ENCODE results near the gene CHI3L2. TPM values are rescaled to one million over a fixed set of nuclear protein-coding genes. Genes with fewer than 3 reads are reported as not detected.

Gene CHI3L2
- total and polyA plus RNA-seq, 2 of the 13 experiments (the other 11 are each of a cell fraction or from before 2014, with no cell fraction given): 0.46 to 1.7 TPM

GRCh38 chr1:111238056-111238795 is 10.7 kb downstream of the CHI3L2 start (continued):
- no peak for TF ChIP-seq ZBTB4 (CRISPR knock-in tag; IDR thresholded peaks at IDR 0.05; ENCODE audit: borderline replicate concordance)
- TF ChIP-seq U2AF1 (optimal IDR thresholded peaks at IDR 0.05; ENCODE audit: low read depth, low read length): no peak
- TF ChIP-seq ZNF280B (CRISPR knock-in tag; IDR thresholded peaks at IDR 0.05; ENCODE audit: borderline replicate concordance): no peak
- no peak for TF ChIP-seq ZNF784 (CRISPR knock-in tag; IDR thresholded peaks at IDR 0.05; ENCODE audit: borderline replicate concordance)
- no peak for TF ChIP-seq HNRNPL (IDR thresholded peaks at IDR 0.05; ENCODE audit: low read depth, low read length)
- TF ChIP-seq JDP2 (CRISPR knock-in tag; IDR thresholded peaks at IDR 0.05; ENCODE audit: borderline replicate concordance): no peak
- TF ChIP-seq ZNF616 (CRISPR knock-in tag; IDR thresholded peaks at IDR 0.05; ENCODE audit: low read depth): no peak
- TF ChIP-seq POLR2G (IDR thresholded peaks at IDR 0.05; ENCODE audit: low read depth, low read length): no peak
- TF ChIP-seq BCL3 (CRISPR knock-in tag; IDR thresholded peaks at IDR 0.05): no peak
- TF ChIP-seq SALL1 (CRISPR knock-in tag; IDR thresholded peaks at IDR 0.05): peak; percentile 79; the same call in 1 of the 2 replicates
- TF ChIP-seq HCFC1 (IDR thresholded peaks at IDR 0.05; ENCODE audit: low read depth, low read length): no peak
- peak; percentile 73 for TF ChIP-seq HNF4A (CRISPR knock-in tag; IDR thresholded peaks at IDR 0.05)
- TF ChIP-seq ZFP36 (IDR thresholded peaks at IDR 0.05; ENCODE audit: borderline replicate concordance, low read depth, low read length, partially characterized antibody): no peak
- no peak for TF ChIP-seq ZBTB26 (CRISPR knock-in tag; IDR thresholded peaks at IDR 0.05; ENCODE audit: borderline replicate concordance)
- TF ChIP-seq ZNF746 (CRISPR knock-in tag; IDR thresholded peaks at IDR 0.05): no peak
- 0 out of 2 replicates have a peak, but pooled peaks have one; percentile 31 for TF ChIP-seq RCOR2 (CRISPR knock-in tag; IDR thresholded peaks at IDR 0.05)

Measured in HepG2 (cell line).